Activated CD4-positive, alpha-beta memory T cell treated with anti-CD3 and anti-CD28 coated beads for 36 hours (primary cell): ENCODE measurements around the gene HIRIP3. TPM values are rescaled to one million over a fixed set of nuclear protein-coding genes. Genes with fewer than 3 reads are reported as not detected.

ENCODE experiments used
- CTCF ChIA-PET: fragments of 350-600 bp; sonication (Branson Sonifier 250); formaldehyde crosslinking; loops from one replicate; lab custom pipeline; 2021; ENCODE audit warnings: antibody characterized with exemption, inconsistent platforms; lab: Charles Lee
- POLR2A ChIA-PET: fragments of 350-600 bp; sonication (Branson Sonifier 250); formaldehyde crosslinking; loops from one replicate; lab custom pipeline; 2021; ENCODE audit warnings: antibody characterized with exemption; lab: Charles Lee
- DNase-seq: peaks from one replicate; pipeline ENCODE4 v3.0.0-alpha.2; 2020
- H3K27ac Mint-ChIP-seq: one replicate; pipeline ENCODE4 v1.8.0; 2021; ENCODE audit warnings: mixed read lengths
- H3K27me3 Mint-ChIP-seq: one replicate; pipeline ENCODE4 v1.8.0; 2021; ENCODE audit warnings: mixed read lengths
- H3K36me3 Mint-ChIP-seq: one replicate; pipeline ENCODE4 v1.8.0; 2021; ENCODE audit warnings: mixed read lengths
- H3K4me1 Mint-ChIP-seq: one replicate; pipeline ENCODE4 v1.8.0; 2021; ENCODE audit warnings: low read depth, mixed read lengths
- H3K4me3 Mint-ChIP-seq: one replicate; pipeline ENCODE4 v1.8.0; 2021; ENCODE audit warnings: mild to moderate bottlenecking, mixed read lengths
- H3K9me3 Mint-ChIP-seq: one replicate; pipeline ENCODE4 v1.8.0; 2021; ENCODE audit warnings: mixed read lengths
- intact Hi-C: fragments of 100-400 bp; cut with micrococcal nuclease; formaldehyde crosslinking; loops from one replicate; pipeline ENCODE4 v1.15.1; 2023
- total RNA-seq, 2 experiments: library from RNA; stranded (reverse); gene quantifications; one replicate each; pipeline ENCODE4 v1.2.3, GENCODE V29; 2021

HIRIP3 gene
- total RNA-seq, 2 experiments from 2014 or later = 40.5 to 40.6 TPM

- peak; percentile 82 for DNase-seq
- peaks cover 33% of the 10 kb centered on the region for H3K4me1 Mint-ChIP-seq
- peaks cover 28% of the 10 kb centered on the region for H3K36me3 Mint-ChIP-seq
- peak overlapping the region; percentile 99 for H3K27ac Mint-ChIP-seq
- POLR2A ChIA-PET = interaction anchor here (0.8 to 2.6 kb wide), 10 partner anchors 9 to 541 kb away, joined by 3 to 16 read pairs (median 5); partner anchors contain the start of genes ASPHD1, KCTD13, KIF22 and TAOK2
- no peaks in the 10 kb centered on the region for H3K9me3 Mint-ChIP-seq
- no peaks in the 10 kb centered on the region for H3K27me3 Mint-ChIP-seq
- CTCF ChIA-PET = interaction anchor here (0.9 to 1.1 kb wide), 5 partner anchors 11 to 294 kb away, joined by 3 to 4 read pairs (median 4); partner anchors contain the start of genes TBX6 and TLCD3B
- H3K4me3 Mint-ChIP-seq = peak overlapping the region; percentile 99
- intact Hi-C loops = loop anchor here (2.0 to 5.0 kb wide), 3 partner anchors 32 to 187 kb away; partner anchors contain the start of genes CDIPT, MAZ and TMEM219
Observed at GRCh38 chr16:29994600-29995323, 655 bp downstream of the HIRIP3 start.

- H3K27me3 Mint-ChIP-seq = no peaks in the 10 kb centered on the region
- ChIA-PET CTCF (interaction anchor here (1.0 kb wide), 3 partner anchors 12 to 293 kb away, joined by 3 read pairs; no protein-coding TSS in a partner anchor), POLR2A (interaction anchor here (0.9 to 1.9 kb wide), 7 partner anchors 8 to 542 kb away, joined by 3 to 6 read pairs (median 5); partner anchors contain the start of genes ASPHD1, TAOK2 and TMEM219)
- H3K4me1 Mint-ChIP-seq = peaks cover 29% of the 10 kb centered on the region
- peak overlapping the region; percentile 99 for H3K4me3 Mint-ChIP-seq
- intact Hi-C loops = loop anchor here (2.0 kb wide), 1 partner anchor 131 kb away; the partner anchor contains the start of gene CDIPT
- peaks cover 26% of the 10 kb centered on the region for H3K36me3 Mint-ChIP-seq
- no peaks in the 10 kb centered on the region for H3K9me3 Mint-ChIP-seq
- peak overlapping the region; percentile 99 for H3K27ac Mint-ChIP-seq
- DNase-seq = no peak
Observed at GRCh38 chr16:29993903-29994599, 1.4 kb downstream of the HIRIP3 start.

DNA sequence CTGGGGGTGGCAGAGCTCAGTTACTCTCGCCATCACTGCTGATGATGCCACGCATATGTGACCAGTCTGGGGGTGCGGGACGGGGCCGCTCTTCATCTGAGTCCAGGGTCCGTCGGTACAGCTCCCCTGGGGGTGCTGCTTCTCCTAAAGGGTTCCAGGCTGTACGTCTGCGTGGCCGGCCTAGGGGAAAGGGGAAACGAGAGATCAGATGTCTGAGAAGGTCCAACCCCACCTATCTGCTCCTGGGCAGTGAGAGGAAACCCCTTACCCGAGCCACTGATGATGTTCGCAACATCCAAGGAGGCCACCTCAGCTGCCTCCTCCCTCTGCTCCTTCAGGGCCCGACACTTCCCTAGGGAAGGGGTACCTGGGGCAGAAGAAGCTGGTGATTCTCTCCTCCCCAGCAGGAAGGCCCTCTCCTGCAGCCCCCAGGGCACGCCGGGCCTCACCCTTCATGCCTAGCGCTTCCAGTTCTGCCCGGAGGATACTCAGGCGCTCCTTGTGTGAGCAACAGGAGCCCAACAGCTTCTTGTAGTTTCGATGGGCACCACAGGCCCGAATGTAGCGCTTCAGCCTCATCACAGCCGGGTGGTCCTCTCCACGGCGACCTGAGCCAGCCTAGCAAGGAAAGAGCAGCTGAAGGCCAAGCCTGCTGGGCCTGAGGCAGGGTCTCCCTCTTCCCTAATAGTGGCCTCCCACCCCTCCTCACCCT is 2.1 kb downstream of the HIRIP3 start:
- H3K4me3 Mint-ChIP-seq = peak overlapping the region; percentile 99
- intact Hi-C loops = no loop called here
- CTCF ChIA-PET = interaction anchor here (1.0 kb wide), 2 partner anchors 12 to 39 kb away, joined by 3 read pairs; no protein-coding TSS in a partner anchor
- no peaks in the 10 kb centered on the region for H3K9me3 Mint-ChIP-seq
- no peak overlapping the region for H3K27ac Mint-ChIP-seq
- peaks cover 26% of the 10 kb centered on the region for H3K4me1 Mint-ChIP-seq
- H3K36me3 Mint-ChIP-seq = peaks cover 24% of the 10 kb centered on the region
- POLR2A ChIA-PET = interaction anchor here (0.9 to 1.8 kb wide), 3 partner anchors 8 to 20 kb away, joined by 3 to 6 read pairs (median 5); partner anchors contain the start of gene TAOK2
- no peaks in the 10 kb centered on the region for H3K27me3 Mint-ChIP-seq
- no peak for DNase-seq

GRCh38 chr16:29992344-29992967 is 3.0 kb downstream of the HIRIP3 start:
- H3K27me3 Mint-ChIP-seq = no peaks in the 10 kb centered on the region
- ChIA-PET CTCF (no interaction called here), POLR2A (interaction anchor here (1.8 kb wide), 1 partner anchor 9 kb away, joined by 5 read pairs; no protein-coding TSS in a partner anchor)
- peaks cover 19% of the 10 kb centered on the region for H3K36me3 Mint-ChIP-seq
- H3K27ac Mint-ChIP-seq = peak overlapping the region; percentile 21
- no peaks in the 10 kb centered on the region for H3K9me3 Mint-ChIP-seq
- no peak for DNase-seq
- H3K4me1 Mint-ChIP-seq = peaks cover 21% of the 10 kb centered on the region
- intact Hi-C loops = no loop called here
- no peak overlapping the region for H3K4me3 Mint-ChIP-seq

GRCh38 chr16:29991571-29991904 is 3.9 kb downstream of the HIRIP3 start:
- no peak overlapping the region for H3K27ac Mint-ChIP-seq
- peaks cover 16% of the 10 kb centered on the region for H3K4me1 Mint-ChIP-seq
- peaks cover 19% of the 10 kb centered on the region for H3K36me3 Mint-ChIP-seq
- no peaks in the 10 kb centered on the region for H3K27me3 Mint-ChIP-seq
- H3K4me3 Mint-ChIP-seq = no peak overlapping the region
- no peaks in the 10 kb centered on the region for H3K9me3 Mint-ChIP-seq
- intact Hi-C loops = no loop called here
- ChIA-PET POLR2A (interaction anchor here (0.5 kb wide), 1 partner anchor 138 kb away, joined by 4 read pairs; no protein-coding TSS in a partner anchor), CTCF (no interaction called here)
- DNase-seq = no peak

GRCh38 chr16:29990883-29991570 is 4.4 kb downstream of the HIRIP3 start:
- Mint-ChIP-seq H3K9me3 (no peaks in the 10 kb centered on the region), H3K36me3 (peaks cover 21% of the 10 kb centered on the region), H3K4me3 (no peak overlapping the region), H3K27ac (no peak overlapping the region), H3K27me3 (no peaks in the 10 kb centered on the region), H3K4me1 (peaks cover 16% of the 10 kb centered on the region)
- no peak for DNase-seq
- ChIA-PET CTCF (no interaction called here), POLR2A (interaction anchor here (0.5 kb wide), 2 partner anchors 64 to 137 kb away, joined by 3 to 4 read pairs; no protein-coding TSS in a partner anchor)
- intact Hi-C loops = no loop called here

GRCh38 chr16:29990034-29990433 is 5.4 kb downstream of the HIRIP3 start:
- no peak overlapping the region for H3K27ac Mint-ChIP-seq
- ChIA-PET POLR2A (no interaction called here), CTCF (no interaction called here)
- no peaks in the 10 kb centered on the region for H3K27me3 Mint-ChIP-seq
- intact Hi-C loops = no loop called here
- H3K9me3 Mint-ChIP-seq = no peaks in the 10 kb centered on the region
- no peak for DNase-seq
- H3K4me3 Mint-ChIP-seq = no peak overlapping the region
- peaks cover 24% of the 10 kb centered on the region for H3K36me3 Mint-ChIP-seq
- peaks cover 16% of the 10 kb centered on the region for H3K4me1 Mint-ChIP-seq

GRCh38 chr16:29989111-29989858 is 6.1 kb downstream of the HIRIP3 start:
- Mint-ChIP-seq H3K4me3 (no peak overlapping the region), H3K27ac (no peak overlapping the region), H3K4me1 (peaks cover 8% of the 10 kb centered on the region), H3K36me3 (peaks cover 31% of the 10 kb centered on the region), H3K27me3 (no peaks in the 10 kb centered on the region), H3K9me3 (no peaks in the 10 kb centered on the region)
- POLR2A ChIA-PET = no interaction called here
- DNase-seq = no peak
- intact Hi-C loops = no loop called here
- CTCF ChIA-PET = no interaction called here

- Mint-ChIP-seq H3K27me3 (no peaks in the 10 kb centered on the region), H3K9me3 (no peaks in the 10 kb centered on the region), H3K36me3 (peaks cover 36% of the 10 kb centered on the region), H3K27ac (no peak overlapping the region), H3K4me3 (no peak overlapping the region), H3K4me1 (peaks cover under 1% of the 10 kb centered on the region)
- ChIA-PET CTCF (no interaction called here), POLR2A (no interaction called here)
- no peak for DNase-seq
- intact Hi-C loops = no loop called here
Observed at GRCh38 chr16:29988346-29989075, 6.9 kb downstream of the HIRIP3 start.
